GM12875 (cell line): Measurements from ENCODE around the gene MAML3.

ENCODE experiments used
- H3K4me3 ChIP-seq: one replicate; pipeline ENCODE4 v1.5.1; 2011; ENCODE audit warnings: low read depth, low read length, control low read depth
- CTCF ChIP-seq: IDR thresholded peaks from 2 replicates; pipeline ENCODE4 v1.5.1; 2011; ENCODE audit warnings: low read depth, mild to moderate bottlenecking, control low read depth, inconsistent platforms, low read length, moderate library complexity, borderline replicate concordance; ENCODE audit not compliant: insufficient read depth

The MAML3 gene

GRCh38 chr4:139767168-139767567 is 386.8 kb downstream of the MAML3 start:
- no peak for TF ChIP-seq CTCF
- H3K4me3 ChIP-seq: no peak overlapping the region

GRCh38 chr4:139764686-139765310 is 389.2 kb downstream of the MAML3 start:
- TF ChIP-seq CTCF: no peak
- H3K4me3 ChIP-seq: no peak overlapping the region

- no peak overlapping the region for H3K4me3 ChIP-seq
- TF ChIP-seq CTCF: no peak
Observed at GRCh38 chr4:139764182-139764581, 389.8 kb downstream of the MAML3 start.

GRCh38 chr4:139763672-139764071 is 390.3 kb downstream of the MAML3 start:
- no peak for TF ChIP-seq CTCF
- H3K4me3 ChIP-seq: no peak overlapping the region

- no peak for TF ChIP-seq CTCF
- H3K4me3 ChIP-seq: no peak overlapping the region
Observed at GRCh38 chr4:139763205-139763604, 390.8 kb downstream of the MAML3 start.

GRCh38 chr4:139762720-139763119 is 391.3 kb downstream of the MAML3 start:
- no peak overlapping the region for H3K4me3 ChIP-seq
- TF ChIP-seq CTCF: no peak

- H3K4me3 ChIP-seq: no peak overlapping the region
- TF ChIP-seq CTCF: peak; percentile 41; the same call in 1 of the 2 replicates
Observed at GRCh38 chr4:139761461-139761860, 392.5 kb downstream of the MAML3 start.
